GM10266 (cell line): ENCODE results near the gene C1GALT1.

Experiments
- DNase-seq: peaks from one replicate; pipeline ENCODE4 v3.0.0; 2012; ENCODE audit errors: extremely low spot score
- CTCF ChIP-seq: IDR thresholded peaks from 2 replicates; pipeline ENCODE4 v1.5.1; 2012; ENCODE audit warnings: mild to moderate bottlenecking, low read depth; ENCODE audit not compliant: control insufficient read depth, insufficient read depth; ENCODE audit errors: missing control alignments

Gene C1GALT1

GRCh38 chr7:7276161-7276560 lies 93.8 kb downstream of the C1GALT1 start:
- no peak for DNase-seq
- TF ChIP-seq CTCF, result no peak

GRCh38 chr7:7290429-7291122 lies 108.2 kb downstream of the C1GALT1 start:
- TF ChIP-seq CTCF, result no peak
- no peak for DNase-seq

- TF ChIP-seq CTCF, result no peak
- DNase-seq, result no peak
Measured at GRCh38 chr7:7292085-7292484, 109.7 kb downstream of the C1GALT1 start.

- DNase-seq, result no peak
- TF ChIP-seq CTCF, result no peak
Measured at GRCh38 chr7:7292608-7293007, 110.3 kb downstream of the C1GALT1 start.

- no peak for DNase-seq
- TF ChIP-seq CTCF, result no peak
Measured at GRCh38 chr7:7293092-7293491, 110.7 kb downstream of the C1GALT1 start.

GRCh38 chr7:7294911-7295310 lies 112.6 kb downstream of the C1GALT1 start:
- no peak for TF ChIP-seq CTCF
- DNase-seq, result no peak
